Stimulated activated CD8-positive, alpha-beta memory T cell treated with anti-CD3 and anti-CD28 coated beads, Interleukin-12 subunit alpha, Interleukin-12 subunit beta, amount 100 ng/mL, for 4 hours (primary cell): Measurements from ENCODE around the gene RNF225.
A peak's percentile ranks its signal among the peaks of the same experiment; 100 is the strongest.
"Not testable (repeated sequence)": the region's sequence is repeated elsewhere in the genome, so short reads cannot be mapped to it uniquely, and the experiment has no call there.

ENCODE experiments used
- DNase-seq: peaks from one replicate; pipeline ENCODE4 v3.0.0-alpha.2; 2020; ENCODE audit warnings: low read depth

RNF225 gene

GRCh38 chr19:58362272-58362994, 33.0 kb upstream of the RNF225 start, which contains the start of gene ZNF497:
Gene ZNF497, minus strand, starts transcription at chr19:58362751. Its CDS starts 5,116 bp downstream, at chr19:58357635.
- peak; percentile 97 for DNase-seq

GRCh38 chr19:58364146-58364545, 31.3 kb upstream of the RNF225 start:
- DNase-seq: no peak

DNA sequence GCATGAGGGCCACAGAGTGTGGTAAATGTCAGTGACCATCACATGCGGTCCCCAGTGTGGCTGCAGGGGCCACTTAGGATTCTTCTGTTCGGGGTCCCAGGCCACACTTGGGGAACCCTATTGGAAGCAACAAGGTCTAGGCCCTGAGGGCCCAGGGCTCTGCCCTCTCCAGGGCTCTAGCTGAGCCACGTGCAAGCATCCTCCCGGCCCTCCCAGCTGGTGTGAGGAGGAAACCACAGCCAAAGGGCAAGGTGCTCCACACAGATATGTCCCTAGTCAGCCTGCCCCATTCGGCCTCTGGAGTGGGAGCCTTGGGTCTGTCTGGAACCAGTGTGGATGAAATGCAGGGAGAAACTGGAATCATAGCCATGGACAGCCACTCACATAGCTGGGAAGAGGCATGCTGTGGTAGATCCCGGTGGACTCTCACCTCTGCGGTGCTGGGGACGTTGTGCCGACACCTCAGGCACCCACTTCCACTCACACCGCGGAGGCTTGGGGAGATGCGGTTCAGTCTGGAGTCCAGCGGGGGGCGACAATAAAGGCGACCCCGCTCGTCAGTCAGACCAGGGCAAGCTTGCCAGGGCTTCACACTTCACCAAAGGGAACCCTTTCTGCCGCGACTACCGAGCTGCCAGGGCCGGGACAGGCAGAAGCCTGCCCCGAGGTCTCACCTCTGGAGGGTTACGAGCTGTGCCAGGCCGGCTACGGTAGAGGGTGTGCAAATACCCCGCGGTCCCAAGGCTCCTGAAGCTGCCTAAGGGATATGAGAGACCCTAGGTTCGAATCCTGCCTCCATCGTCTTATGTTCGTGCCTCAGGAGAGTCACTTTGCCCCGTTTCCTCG, 28.6 kb upstream of the RNF225 start:
- DNase-seq: no peak

DNA sequence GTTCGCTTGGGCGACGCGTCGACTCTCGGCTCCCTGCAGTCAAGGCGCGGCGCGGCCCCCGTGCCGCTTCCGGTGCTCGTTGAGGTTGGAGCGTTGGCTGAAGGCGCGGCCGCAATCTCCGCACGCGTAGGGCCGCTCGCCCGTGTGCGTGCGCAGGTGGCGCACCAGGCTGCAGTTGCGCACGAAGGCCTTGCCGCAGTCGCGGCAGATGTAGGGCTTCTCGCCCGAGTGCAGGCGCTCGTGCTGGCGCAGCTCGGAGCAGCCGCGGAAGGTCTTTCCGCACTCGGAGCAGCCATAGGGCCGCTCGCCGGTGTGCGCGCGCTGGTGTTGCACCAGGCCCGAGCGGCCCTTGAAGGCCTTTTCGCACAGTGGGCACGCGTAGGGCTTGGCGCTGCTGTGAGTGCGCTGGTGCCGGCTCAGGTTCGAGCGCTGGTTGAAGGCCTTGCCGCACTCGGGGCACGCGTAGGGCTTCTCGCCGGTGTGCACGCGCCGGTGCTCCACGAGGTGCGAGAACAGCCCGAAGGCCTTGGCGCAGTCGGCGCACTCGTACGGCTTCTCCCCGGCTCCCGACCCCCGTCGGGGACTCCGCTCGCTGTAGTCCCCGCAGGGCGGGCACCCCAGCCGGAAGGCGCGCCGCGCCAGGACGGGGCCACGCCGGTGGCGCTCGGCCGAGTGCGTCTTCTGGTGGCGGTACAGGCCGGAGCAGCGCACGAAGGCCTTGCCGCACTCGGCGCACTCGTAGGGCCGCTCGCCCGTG, 27.6 kb upstream of the RNF225 start:
- no peak for DNase-seq

DNA sequence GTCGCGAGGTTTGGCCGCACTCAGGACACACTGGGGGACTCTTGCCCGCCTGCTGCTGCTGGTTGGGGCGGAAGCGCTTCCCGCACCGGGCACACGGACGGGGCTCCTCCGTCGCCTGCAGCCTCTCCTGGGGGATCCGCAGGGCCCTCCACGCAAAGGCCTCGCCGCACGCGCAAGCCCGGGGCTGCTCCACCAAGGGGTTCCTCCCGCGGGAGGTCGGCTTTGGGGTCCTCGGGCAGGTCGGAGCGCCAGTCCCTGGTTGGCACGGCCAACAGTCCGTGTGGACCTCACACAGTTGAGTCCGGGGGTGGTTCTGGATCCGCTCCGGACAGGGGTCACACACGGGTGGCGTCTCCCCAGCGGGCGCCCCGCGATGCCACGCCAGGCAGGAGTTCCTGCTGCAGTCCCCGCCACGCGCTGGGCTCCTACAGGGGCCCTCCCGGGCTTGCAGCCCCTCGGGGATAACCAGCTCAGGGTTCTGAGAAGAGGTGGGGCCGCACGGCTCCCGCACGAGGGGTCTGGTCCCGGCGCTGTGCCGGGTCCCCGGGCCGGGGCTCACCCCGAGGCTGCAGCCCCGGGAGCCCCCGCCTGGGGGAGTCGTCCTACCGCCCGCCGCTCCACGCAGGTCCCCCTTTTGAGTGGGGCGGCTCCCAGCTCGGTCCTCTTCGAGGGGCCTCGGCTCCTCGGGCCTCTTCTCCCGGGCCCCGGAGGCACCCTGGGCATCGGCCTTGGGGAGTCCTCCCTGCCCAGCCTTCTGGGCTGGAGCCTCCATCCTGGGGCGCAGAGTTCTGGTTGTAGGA, 26.7 kb upstream of the RNF225 start:
- no peak for DNase-seq

DNA sequence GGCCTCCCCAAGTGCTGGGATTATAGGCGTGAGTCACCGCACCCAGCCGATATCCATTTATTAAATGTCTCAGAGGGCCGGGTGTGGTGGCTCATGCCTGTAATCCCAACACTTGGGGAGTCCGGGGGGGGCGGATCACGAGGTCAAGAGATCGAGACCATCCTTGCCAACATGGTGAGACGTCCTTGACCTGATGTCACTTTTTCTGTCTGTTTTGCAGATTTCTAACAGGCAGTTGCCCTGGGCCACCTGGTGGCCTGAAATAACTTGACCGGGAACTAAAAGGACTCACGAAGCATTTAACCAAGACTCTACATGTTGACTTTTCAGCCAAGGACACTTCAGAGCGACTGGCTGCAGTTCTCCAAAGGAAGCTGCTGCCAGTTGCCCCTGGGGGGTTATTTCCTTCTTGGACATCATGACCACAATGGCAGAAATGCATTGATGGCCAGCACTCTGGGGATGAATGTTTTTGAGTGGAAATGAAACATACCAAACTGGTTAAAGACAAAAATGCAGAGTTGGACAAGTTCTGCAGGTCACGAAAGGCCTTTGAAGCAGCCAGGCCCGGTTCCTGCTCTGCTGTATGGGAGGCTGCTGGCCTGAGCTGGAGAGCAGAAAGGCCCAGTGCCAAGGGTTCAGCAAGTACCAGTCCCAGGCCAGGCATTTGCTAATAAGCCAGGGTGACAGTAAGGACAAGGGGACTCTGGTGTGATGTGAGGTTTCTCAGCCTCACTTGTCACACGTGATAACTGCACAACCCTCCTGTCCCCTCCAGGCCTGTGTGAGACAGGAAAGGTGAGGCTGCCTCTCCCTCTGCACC, 22.9 kb upstream of the RNF225 start:
- no peak for DNase-seq

- no peak for DNase-seq
Measured at GRCh38 chr19:58374200-58374599, 21.3 kb upstream of the RNF225 start.

DNA sequence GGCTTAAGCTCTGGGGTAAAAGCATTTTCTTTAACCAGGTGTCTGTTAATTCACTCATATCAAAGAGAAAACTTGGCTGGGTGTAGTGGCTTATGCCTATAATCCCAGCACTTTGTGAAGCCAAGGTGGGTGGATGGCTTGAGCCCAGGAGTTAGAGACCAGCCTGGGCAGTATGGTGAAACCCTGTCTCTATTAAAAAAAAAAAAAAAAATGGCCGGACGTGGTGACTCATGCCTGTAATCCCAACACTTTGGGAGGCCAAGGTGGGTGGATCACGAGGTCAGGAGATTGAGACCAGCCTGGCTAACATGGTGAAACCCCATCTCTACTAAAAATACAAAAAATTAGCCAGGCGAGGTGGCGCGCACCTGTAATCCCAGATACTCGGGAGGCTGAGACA, 18.7 kb upstream of the RNF225 start:
- DNase-seq: not testable (repeated sequence)

DNA sequence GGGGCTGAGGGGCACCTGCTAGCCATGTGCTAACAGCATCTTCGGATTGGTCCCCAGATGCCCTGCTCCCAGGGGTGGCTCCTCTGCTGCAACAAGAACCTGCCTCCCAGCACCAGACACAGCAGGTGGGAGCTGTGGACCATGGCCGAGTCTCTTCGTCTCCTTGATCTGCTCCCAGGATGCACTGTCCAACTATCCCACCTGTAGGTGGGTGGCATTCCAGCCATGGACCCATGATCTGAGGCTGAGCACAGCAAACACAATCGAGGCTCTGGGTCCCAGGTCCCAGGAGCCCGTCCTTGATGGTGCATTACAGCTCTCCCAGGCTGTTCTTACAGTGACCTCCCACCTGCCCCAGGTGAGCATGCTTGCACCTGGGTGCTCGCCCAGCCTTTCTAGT, 16.2 kb upstream of the RNF225 start:
- DNase-seq: no peak

- no peak for DNase-seq
Measured at GRCh38 chr19:58380037-58380661, 15.3 kb upstream of the RNF225 start.

DNA sequence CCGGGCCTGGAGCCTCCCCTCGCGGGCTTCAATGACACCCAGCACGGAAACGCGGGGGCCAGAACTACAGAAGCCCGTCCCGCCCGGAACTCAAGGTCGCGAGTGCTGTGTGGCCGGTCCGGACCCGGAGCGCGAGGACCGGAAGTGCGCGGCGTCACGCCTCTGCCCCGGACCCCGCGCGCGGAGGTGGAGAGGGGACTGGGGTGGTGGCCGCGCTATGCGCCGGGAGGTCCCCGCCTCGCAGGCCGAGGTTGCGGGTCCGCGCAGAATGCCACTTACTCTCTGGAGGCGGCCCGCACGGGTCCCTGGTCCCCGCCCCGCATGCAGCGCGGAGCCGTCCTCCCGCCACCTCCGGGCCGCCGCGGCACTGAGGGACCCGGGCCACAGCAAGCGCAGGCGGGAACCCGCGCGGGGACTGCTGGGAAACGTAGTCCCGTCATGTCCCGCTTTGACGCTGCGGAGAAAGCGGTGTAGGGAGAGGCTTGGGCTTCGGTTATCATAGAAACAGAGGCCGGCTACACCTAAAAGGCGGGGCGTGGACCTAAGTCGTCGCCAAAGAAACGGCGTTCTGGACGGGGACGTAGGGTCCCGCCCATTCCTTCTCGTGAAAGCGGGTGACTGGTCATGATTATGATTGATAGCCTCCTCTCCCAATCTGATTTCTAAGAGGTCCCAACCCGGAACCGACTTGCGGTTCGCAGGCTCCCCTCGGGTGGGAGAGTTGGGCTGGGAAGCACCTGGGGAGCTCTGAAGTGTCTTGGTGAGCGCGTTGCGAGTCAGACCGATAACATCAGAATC, 14.6 kb upstream of the RNF225 start, which contains the start of gene ZNF837:
Gene ZNF837 (minus strand): TSS at position 369 of the 798 bp plus-strand sequence. CDS start 11,698 bp downstream, outside the sequence.
- peak; percentile 93 for DNase-seq

DNA sequence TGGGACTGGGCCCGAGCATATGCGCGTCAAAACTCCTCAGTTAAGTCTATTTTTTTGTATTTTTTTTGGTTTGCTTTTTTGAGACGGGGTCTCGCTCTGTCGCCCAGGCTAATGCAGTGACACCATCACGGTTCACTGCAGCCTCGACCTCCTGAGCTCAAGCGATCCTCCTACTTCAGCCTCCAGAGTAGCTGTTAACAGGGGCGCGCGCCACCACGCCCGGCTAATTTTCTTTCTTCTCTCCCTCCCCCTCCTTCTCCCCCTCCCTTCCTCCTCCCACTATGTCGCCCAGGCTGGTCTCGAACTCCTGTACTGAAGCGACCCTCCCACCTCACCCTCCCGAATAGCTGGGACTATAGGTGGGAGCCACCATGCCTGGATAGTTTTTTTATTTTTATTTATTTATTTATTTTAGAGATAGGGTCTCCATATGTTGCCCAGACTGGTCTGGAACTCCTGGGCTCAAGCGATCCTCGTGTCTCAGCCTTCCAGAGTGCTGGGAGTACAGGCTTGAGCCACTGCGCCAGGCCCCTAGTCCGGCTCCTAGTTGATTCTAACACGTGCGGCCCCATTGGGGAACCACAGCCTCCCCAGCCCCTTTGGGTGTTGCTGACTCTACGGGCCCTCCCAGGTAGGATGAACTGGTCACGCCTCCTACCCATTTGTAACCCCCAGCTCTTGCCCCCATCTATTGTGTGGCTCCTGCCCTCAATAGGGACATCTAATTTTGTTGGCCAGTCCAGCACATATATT, 13.8 kb upstream of the RNF225 start:
- DNase-seq: no peak

GRCh38 chr19:58382997-58383603, 12.4 kb upstream of the RNF225 start:
- no peak for DNase-seq

GRCh38 chr19:58385313-58385890, 10.1 kb upstream of the RNF225 start:
- no peak for DNase-seq

DNA sequence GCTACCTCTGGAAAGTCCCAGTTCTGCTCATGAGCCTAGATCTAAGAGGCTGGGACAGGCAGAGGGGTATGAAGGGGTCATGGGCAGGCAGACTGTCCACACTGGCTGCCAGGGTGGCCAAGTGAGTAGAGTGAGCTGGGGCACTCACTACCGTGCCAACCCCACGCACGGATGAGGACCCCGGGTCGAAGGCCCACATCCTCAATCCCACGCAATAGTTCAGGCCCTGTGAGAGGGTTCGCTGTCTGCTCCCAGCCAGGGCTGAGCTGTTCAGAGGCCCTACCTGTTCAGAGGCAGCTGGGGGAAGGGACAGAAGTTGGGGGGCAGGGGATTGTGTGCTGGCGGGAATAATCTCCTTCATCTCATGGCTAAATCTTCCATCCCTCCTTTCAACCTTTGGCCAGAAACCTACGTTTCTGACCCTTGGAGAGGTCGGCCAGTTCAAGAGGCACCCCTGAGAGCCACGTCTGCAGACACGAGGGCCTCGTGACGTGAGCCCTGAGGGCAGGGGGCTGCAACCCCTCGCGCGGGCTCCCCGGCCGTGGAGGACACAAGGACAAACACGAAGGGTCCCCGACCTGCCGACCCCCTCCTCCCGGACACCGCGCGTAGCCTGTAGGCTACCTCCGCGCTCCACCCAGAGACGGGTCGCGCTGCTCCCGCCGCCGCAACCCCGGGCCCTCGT, 9.4 kb upstream of the RNF225 start:
- DNase-seq: no peak

- DNase-seq: peak; percentile 89
Measured at GRCh38 chr19:58386576-58387337, 8.7 kb upstream of the RNF225 start, which contains the start of gene RPS5. Gene RPS5, plus strand, starts transcription at chr19:58387269. Its CDS starts 869 bp downstream, at chr19:58388138.
